HG03378 (cell line): ENCODE data around the gene SCG3.

Experiments
- ATAC-seq: cut with Tn5 transposase; IDR thresholded peaks from one replicate; pipeline ENCODE4 v1.9.1; 2021; ENCODE audit warnings: mild to moderate bottlenecking, moderate library complexity; ENCODE audit not compliant: unreplicated experiment

Gene SCG3

DNA sequence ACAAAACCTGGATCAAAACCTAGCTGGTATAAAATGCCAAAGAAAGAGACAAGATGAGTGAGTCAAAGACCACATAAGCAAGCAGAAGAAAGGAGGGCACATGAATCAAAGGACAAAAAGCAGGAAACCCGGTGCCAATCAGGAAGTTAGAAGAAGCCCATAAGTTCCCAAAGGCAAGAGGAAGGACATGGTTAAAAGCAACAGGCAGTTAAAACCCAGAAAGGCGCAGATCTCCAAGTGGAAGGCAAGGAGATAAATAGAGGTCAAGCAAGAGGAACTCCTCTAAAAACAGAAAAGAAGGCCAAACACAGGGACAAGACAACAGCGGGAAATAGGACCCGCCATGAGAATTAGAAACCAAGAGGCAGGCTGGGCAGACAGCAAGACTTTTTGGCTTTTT is 74.5 kb downstream of the SCG3 start:
- ATAC-seq: no peak

DNA sequence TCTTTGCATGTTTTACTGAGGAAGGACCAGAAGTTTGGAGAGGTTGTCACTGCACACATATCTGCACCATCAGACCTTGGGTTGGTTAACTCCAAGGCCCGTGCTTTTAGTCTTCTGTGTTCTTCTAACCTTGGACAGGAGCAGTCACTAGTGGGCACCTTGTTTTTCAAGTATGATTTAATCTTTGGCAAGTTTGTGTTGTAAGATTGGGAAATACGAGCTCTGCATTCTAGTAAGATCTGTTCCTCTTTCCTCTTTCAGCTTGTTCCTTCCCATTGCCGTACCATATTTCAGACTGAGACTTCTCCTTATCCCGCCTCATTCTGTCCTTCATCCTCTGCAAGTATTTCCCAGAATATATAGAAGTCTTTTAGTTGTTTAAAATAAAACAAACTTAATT is 75.2 kb downstream of the SCG3 start:
- ATAC-seq: no peak

DNA sequence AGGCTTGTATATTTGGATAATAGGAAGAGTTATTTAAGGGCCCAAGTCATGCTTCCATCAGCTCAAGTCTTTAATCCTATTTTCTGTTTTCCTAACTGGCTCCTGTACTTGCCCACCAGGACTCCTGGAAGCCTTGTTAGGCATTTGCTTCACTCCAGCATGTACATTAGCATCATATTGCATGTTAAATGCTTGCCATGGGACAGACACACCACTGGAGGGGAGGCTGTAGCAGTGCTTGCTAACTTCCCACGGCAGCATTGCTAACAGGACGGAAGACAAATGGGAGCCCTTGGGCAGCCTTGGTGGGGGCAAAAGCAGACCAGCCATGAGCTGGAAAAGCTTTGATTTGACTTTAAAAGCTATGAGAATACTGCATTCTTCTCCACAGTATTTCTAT is 76.1 kb downstream of the SCG3 start:
- no peak for ATAC-seq

DNA sequence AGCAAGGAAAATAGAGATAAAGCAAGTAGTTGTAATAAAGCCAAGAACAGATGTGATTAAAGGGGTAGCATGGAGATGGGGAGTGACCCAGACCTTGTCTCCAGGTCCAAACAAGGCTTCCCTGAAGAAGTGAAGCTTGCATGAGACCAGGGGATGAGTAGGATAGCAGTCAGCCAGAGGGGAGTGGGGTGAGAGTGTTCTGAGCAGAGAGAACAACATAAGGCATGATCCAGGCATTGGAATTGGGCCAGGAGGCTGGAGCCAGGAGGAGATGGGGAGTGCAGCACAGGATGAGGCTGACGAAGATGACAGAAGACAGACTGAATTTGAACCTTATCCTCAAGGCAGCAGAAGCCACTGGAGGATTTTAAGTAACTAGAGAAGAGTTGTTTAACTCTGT is 77.3 kb downstream of the SCG3 start:
- no peak for ATAC-seq

DNA sequence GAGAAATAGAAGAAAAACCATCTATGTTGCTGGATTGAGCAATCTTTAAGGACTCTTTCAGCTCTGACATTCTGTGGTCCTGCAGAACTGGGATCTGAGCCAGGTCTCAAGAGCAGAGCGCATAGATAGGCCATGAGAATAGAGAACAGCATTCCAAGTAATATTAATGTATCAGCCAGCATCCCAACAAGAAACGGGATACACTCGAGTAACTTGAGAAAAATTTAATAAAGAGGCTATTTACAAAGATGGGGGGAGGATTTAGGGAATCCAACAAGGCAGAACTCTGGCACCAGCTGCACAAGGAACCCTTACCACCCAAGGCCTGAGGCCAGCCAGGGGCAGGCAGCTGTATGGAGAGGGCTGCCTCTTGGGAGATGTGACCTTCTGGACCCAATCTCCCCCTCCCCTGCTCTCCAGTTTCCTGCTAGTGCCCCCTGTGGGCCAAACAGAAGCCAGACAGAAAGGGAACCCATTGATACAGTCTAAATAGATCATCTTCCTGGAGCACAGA is 78.3 kb downstream of the SCG3 start:
- no peak for ATAC-seq

DNA sequence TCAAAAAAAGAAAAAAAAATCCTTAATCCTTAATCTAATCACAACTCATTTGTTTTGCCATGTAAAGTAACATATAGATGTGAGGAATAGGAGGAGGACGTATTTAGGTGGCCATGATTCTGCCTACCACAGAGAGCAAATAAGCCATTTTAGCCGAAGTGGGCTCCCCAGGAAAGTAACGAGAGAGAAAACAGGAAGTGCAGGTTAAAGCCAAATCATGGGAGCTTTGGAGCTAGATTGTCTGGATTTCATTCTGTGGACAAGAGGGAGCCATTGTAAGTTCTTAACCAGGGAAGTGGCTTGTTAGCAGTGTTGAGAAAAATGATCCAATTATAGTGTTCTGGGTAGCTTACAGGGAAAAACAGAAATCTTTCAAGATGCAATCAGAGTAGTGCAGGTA is 79.5 kb downstream of the SCG3 start:
- ATAC-seq: no peak

DNA sequence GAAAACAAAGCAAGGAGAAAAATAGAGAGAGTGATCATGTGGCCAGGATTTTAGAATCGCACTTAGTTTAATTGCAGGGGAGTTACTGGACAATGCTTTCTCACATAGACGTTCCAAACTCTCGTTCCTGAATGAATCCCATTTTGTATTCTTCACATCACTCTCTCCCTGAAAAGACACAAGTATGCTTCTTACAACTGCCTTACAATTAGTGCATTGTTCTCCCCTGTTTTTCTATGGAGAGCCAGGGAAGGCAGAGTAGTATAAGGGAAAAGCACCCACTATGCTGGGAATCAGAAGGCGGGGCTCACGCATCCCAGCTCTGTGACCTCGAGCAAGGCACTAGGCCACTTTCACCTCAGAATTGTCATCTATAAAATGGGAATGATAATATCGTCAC is 84.4 kb downstream of the SCG3 start:
- no peak for ATAC-seq

DNA sequence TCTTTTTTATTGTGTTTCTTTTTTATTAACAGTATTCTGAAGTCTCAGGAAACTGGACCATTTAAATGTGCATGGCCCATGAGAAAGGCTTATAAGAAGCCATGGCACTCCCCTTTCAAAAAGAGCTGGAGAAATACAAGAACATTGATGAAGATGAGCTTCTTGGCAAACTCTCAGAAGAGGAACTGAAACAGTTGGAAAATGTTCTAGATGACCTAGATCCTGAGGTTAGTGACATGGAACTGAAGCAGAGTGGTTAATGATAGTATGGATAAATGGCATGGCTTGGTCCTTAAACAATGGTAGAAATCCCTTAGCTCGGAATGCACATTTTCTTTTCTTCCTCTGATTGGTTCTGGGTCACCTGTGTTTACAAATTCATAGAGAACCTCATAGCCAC is 85.0 kb downstream of the SCG3 start:
- ATAC-seq: no peak

DNA sequence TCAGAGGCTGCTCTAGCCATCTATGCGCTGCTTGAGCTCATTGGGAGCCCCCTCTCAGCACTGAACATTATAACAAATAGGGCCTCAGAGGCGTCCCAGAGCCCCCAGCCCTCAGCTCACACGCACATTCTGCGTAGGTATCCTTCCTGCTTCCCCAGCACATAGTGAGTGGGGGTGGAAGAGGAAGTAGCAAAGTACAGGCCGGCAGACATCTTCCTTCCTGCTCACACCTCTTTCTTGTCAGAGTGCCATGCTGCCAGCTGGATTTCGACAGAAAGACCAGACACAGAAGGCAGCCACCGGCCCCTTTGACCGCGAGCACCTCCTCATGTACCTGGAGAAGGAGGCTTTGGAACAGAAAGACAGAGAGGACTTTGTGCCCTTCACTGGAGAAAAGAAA is 86.7 kb downstream of the SCG3 start:
- no peak for ATAC-seq
